Kidney tubule cell (primary cell): ENCODE results near the gene TNC.
A peak's percentile ranks its signal among the peaks of the same experiment; 100 is the strongest.

Experiments
- DNase-seq: peaks from one replicate; pipeline ENCODE4 v3.0.0-alpha.2; 2018; ENCODE audit warnings: low spot score

The TNC gene

DNA sequence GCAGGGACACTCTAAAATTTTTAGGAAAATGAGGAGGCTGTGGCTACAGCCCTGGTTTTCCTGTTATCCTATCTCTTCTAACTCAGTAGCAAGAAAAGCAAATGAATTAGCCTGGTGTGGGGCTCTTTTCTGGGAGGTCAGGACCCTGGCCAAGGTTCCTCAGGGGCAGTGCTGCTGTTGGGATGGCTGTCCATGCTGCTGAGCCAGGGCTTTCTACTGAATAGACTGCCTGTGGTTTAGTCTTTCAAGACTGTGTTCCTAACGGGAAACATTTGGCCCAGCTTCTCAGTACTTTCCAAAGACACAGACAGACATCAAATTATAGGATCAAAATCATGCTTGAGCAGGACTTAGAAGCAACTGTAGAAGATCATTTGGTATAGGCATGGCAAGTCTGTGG lies 18.1 kb downstream of the TNC start:
- DNase-seq = no peak

DNA sequence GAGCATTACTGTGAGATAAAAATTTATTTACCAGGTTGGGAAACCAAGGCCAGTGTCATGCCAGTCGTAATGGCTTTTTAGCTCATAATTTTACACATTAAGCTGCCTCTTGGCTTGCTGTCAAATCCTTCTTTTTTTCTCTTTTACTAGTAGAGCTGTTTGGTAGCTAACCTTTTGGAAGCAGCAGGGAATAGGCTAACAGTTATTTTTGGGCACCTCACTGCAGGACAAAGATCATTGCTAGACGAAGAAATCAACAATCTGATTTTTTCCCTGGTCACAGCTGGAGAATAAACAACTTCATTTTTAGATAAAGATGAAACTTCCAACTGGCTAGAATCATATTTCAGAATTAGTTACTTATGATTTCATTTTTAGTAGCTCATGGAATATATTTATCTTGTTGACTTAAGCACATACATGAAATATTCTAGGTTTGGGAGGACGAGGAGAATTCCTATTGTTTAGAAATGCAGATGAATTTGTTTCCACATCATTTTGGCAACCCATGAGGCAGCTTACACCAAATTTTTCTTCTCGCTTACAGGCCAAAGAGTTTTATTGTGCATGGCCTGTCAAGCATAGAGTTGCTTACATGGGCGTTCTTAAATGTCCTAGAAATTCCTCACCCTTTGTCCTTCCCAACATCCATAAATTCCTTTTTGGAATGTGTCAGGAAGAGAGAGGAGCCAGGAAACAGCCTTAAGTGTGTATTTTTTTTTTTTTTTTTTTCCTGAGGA lies 19.6 kb downstream of the TNC start:
- DNase-seq = peak; percentile 86

DNA sequence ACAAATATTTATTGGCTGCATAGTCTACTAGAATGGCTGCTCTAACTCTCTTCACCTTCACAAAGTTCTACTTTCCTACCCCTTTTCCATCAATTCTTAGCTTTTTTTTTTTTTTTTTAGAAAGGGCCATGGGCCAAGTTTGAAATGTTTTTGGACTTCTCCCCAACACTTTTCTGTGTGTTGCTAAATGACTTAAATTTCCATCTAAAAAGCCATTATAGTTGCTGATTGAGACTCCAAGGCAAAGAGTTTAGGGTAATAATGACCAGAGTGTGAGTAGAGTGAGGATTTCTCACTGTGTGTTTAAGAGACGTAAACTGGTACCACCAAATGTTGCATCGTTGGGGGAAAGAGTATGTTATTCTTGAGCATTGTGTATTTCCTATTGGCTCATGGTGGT lies 24.4 kb downstream of the TNC start:
- DNase-seq = no peak

DNA sequence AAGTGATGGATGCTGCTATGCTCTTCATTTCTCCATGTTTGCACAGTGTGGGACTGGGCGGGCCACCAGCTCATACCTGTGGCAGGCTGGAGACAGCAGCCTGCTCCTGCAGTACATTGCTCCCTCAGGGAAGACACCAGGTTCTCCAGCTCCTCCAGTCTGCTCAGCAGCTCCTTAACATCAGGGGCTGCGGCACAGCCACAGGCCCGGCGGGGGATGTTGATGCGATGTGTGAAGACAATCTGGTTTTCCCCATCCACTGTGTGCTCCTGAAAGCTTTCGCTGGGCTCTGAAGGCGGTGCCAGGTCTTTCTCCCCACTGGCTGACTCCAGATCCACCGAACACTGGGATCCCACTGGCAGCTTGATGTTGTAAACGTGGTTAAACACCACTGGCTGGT lies 27.5 kb downstream of the TNC start:
- DNase-seq = no peak

DNA sequence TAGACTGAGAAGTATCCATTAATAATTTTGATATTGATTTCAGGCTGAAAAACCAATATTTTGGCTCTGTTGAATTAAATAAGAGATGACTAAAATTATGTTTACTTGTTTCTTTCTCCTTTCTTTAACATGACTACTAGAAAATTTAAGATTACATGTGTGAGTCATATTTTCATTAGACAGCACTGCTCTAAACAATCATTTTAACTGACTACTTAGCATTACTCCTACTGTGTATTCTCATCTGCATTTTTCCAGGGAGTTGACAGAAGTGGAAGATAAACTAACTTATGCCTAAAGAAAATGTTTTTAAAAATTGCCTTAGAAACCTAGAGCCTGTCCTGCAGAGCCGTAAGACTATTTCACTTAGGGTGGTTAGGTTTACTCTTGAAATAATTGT lies 29.1 kb downstream of the TNC start:
- DNase-seq = no peak

DNA sequence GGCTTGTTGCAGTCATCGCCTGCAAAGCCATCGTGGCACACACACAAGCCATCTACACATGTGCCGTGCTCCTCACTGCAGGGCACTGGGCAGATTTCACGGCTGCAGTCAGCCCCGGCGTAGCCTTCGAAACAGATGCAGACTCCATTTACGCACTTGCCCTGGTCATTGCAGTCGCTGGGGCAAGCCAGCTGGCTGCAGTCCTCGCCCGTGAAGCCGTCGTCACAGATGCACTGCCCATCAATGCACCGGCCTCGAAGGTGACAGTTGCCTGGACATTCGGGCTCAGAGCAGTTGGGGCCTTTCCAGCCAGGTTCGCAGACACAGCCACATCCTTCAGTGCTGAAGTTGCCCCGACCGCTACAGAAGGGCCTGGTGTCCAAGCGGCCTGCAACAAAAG lies 31.1 kb downstream of the TNC start:
- no peak for DNase-seq

DNA sequence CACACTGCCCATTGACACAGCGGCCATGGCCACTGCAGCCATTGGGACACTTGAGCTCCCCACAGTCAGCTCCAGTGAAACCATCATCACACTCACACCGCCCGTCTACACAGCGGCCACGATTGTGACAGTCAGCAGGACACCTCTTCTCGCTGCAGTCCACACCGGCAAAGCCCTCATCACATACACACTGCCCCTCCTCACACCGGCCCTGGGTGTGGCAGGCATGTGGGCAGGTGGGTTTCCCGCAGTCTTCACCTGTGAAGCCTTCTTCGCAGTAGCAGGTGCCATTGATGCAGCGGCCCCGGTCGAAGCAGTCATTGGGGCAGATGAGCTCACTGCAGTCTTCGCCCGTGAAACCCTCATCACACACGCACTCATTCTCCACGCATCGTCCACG lies 31.5 kb downstream of the TNC start:
- DNase-seq = no peak

DNA sequence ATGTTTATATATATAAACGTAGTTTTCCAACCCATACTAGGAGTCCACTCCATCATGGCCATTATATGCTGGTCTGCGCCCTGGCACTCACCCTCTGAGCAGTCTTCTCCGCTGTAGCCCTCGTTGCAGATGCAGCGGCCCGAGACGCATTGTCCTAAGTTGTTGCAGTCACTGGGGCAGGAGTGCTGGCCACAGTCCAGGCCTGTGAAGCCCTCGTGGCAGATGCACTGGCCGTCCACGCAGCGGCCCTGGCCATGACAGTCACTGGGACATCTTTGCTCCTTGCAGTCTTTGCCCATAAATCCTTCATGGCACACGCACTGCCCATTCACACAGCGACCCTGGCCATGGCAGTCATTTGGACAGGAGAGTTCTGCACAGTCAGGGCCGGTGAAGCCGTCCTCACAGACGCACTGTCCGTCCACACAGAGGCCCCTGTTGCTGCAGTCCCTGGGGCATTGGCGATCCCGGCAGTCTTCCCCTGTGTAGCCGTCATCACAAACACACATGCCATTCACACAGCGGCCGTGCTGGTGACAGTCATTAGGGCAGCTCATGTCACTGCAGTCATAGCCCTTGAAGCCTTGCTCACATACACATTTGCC lies 32.1 kb downstream of the TNC start:
- no peak for DNase-seq

DNA sequence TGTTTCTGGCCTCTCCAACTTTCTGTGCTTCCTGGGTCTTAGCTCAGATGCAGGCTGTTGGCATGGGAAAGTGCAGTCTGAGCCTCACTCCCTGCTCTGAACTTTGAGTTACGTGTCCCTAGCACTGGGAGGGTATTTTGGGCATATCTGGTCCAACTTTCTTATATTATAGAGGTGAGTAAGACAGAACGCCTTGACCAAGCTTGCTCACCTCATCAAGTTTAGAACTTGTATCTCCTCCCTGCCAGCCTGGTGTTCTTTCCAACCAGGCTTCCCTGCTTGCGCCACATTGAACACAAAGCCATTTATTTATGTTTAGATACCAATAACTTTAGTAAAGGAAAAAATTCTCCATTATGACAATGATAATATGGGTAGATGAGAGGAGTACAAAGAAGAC lies 33.2 kb downstream of the TNC start:
- DNase-seq = no peak

DNA sequence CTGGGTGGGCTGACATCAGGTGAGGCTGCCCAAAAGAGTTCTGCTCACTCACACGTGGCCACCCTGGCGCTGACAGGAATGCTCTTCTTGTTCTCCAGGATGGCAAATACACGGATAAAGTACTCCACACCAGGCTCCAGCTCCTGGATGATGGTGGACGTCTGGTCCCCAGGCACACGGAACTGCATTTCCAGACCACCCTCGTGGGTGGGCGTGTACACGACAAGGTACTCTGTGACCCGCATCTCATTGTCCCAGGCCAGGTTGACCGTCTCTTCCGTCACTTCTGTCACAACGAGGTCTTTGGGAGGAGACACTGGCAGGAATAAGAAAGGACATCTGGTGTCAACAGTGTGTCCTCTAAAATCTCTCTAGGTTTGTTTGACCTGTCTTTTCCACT lies 33.8 kb downstream of the TNC start:
- no peak for DNase-seq

DNA sequence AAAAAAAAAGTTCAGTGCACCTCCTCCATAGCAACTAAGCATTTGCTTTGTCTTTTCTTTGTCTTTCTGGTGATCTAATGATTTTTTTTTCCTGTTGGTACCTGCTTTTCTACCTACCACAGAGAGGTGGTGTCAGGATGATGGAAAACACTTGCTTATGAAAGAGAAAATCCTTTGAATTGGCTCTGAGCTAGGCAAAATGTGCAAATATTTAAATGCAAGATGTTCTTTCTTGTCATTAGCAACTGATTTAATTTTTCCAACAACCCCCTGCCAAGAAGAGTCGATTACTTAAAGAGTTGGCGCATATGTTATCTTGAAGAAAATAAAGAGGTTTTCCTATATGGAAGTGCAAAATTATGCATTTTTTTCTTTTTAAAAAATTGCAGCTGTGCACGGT lies 37.7 kb downstream of the TNC start:
- DNase-seq = no peak

DNA sequence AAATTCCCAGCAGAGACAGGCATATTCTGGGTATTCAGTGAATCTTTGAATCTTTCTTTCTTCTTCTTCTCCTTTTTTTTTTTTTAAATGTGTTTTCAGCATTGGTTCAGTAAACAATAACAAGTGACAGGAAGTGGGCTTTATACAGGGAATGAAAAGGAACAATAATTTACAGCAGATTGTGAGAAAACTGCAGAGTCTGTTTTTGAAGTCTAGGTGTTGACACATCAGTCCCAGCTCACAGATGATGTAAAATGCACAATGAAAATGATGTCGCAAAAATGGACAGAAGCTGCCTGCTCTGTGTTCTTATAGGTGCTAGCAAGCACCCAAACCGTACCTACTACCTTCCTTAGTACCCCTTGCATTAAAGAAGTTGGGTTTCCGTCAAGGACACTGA lies 38.8 kb downstream of the TNC start:
- no peak for DNase-seq

DNA sequence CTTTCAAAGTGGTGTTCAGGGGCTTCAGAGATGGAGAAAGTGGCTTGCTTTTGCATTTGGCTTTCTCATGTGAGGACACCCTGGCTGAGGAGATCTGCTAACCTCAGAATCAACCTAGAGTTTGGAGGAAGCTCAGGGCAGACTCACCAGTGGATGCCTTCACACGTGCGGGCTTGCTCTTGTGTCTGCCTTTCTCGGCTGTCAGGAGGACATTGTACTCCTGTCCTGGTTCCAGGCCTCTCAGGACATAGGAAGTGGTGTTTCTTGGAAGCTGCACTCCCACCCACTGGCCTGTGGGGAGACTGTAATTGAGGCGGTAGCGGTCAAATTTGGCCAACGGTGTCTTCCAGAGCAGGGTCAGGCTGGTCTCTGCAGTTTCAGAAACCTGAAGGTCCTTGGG lies 44.5 kb downstream of the TNC start:
- no peak for DNase-seq

DNA sequence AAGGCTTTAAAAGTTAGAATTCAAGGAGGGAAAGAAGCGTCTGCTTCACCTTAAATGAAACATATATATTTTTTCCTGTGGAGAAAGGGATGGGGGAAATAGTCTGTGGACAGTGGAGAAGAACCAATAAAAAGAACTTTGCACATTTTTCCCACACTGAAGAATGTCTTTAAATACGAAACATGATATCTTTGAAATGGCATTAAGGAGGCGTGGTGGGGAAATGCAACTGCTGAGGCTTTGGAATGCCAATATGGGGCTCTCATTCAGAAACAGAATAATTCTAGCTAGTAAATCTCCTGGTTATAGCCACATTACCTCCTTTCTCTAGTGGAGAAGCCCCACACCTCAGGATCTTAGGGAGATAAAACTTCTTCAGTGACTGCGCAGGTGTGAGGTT lies 46.8 kb downstream of the TNC start:
- no peak for DNase-seq

DNA sequence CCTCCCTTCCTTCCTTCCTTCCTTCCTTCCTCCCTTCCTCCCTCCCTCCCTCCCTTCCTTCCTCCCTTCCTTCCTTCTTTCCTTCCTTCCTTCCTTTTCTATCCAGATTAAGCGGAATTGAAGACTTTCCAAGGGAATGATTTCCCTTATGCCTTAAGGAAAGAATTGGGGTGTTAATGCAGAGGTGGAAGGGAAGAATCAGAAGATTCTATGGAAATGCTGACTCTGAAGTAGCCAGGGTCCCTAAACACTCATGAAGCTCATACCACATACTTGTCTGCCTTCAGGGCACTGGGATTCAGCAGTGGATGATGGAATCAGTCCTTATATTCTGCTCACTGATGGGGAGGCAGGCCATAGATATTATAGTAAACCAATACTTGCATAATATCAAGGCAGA lies 48.2 kb downstream of the TNC start:
- no peak for DNase-seq

DNA sequence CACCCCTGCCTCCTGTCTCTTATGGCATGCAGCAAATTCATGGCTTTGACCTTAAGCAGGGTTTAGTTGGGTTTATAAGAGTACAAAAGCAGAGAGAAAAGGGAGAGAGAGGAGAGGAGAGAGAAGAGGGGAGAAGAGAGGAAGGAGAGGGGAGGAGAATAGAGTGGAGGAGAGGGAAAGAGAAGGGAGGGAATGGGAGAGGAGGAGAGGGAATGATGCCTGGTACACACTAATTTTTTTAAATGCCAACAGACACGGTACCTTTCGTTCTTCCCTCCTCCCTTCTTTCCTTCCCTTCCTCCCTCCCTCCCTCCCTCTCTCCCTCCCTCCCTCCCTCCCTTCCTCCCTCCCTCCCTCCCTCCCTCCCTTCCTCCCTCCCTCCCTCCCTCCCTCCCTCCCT lies 48.7 kb downstream of the TNC start:
- DNase-seq = no peak

DNA sequence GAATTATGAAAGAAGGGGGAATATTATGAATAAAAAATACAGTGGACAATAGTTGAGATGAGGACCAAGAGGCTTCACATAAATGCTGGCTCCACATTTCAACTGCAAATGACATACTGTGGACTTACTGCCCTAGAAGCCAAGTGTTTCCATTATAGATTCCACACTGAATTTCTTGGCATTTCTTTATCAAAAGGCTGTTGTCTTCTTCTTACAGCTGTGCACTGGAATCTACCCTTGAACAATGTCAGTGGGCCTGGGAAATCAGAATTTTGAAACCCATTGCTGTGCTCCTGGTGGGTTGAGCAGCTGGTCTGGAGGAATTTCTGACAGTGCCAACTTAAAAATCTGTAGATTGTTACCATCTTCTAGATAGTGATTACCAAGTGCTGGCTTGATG lies 49.9 kb downstream of the TNC start:
- no peak for DNase-seq

DNA sequence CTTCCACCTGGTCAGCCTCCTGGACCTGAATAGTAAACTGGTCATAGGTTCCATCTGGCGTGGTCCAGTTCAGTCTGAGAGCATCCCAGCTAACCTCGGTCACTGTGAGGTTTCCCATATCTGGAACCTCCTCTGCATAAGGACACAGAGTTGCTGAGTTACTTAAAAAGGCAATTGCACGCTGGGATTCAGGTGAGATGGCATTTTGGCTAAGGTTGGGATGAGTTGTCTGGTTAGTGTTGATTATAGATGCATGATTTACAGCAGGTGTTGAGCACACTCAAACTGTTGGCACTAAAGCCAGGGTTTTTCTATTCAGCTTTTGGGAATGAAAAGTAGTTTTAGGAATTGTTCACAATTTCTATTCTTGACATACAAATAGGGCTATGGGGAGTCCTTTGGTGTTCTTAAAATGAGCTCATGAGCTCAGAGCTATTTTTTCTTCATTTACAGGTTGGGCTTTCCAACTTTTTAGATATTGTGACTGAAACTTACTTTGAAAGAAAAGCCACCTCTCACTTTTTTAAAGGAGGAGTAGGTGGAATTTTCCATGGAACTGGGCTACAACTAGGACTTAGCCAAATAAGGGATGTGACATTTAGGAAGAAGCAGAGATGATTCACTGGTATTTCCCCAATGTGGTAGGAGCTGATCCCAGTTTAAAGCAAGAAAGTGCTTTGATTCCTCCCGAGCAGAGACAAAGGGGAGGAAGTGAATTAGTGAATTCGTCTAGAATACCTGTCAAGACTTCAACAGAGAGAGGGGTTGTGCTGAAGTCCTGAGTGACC lies 54.7 kb downstream of the TNC start:
- peak; percentile 51 for DNase-seq

DNA sequence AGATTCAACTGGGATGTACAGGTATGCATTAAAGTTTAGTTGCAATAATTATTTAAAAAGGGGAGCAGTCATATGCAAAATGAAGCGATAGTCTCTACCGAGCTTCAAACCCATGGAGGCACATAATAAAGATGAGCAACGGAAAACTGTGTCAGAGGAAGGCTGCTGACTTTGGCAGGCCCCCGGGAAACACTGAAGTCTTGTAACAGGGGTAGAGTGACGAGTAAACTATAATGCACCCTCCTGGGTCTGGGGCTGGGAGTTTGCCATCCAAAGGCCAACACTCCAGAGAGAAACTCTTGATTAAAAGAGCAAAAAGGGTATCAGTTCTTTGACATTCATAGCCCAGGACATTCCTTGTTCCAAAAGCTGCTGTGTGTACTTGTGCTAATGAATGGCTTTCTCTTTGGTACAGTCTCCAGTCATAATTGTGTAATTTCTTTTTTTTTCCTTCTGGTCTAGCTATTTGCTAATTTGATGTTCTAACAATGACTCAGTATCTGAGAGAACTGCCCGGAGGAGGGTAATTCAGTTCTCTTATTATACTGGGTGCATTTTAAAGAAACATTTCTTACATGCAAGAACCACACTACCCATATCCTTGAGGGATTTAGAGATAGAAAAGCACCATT lies 59.2 kb downstream of the TNC start:
- peak; percentile 47 for DNase-seq

DNA sequence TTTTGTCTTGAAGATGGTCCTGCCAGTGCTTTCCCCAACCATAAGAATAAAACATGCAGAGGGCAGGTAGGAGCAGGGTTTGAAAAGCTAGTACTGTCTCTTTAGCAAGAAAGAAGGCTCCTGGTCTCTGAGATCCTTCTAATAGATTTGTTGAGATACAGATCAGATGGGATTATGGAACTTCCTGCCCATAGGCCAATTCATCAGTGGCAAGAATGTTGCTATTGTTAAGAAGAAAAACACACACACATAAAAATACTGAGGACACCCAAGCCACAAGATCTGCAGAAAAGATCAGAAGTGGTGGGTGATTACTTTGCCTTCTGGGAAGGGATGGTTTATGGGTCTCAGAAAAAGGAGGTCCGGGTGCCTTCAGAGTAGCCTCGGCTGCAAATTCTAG lies 59.8 kb downstream of the TNC start:
- no peak for DNase-seq

DNA sequence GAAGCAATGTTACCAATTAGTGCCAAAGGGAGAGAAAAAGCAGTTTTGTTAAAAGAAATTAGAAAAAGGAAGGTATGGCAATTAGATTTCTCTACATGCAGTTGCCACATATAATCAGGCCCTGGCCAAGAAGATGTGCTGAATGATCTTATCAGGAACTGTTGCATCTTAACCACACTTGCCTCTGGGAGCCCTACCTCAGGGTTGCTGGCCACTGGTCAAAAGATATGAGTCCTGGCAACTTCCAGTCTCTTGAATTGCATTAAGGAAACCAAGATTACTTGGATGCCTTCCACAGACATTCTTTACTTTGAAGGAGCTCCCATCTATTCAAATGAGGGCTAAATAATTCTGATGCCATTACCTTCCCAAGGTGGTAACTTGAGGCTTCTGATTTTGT lies 60.4 kb downstream of the TNC start:
- no peak for DNase-seq

DNA sequence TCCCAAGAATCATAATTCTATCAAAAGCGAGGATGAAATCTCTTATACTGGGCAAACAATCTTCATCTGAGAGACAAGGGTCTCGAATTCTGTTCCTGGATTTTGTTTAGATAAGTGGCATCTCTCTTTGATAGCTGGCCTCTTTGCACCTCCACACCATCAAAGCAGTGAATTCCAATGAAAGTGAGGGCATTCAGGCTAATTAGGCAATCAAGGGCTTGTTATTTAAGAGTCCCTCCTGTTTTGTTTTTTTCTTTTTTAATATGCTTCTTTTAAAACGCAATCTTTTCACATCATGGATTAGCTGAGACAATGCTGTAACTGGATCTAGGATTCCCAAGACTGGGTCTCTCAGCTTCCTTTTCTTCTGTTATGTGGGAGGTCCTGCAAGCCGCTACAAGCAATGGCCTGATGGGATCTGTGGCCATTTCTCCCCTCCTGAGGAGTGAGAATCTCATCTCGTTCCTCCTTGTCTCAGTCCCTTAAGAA lies 67.9 kb downstream of the TNC start:
- no peak for DNase-seq

DNA sequence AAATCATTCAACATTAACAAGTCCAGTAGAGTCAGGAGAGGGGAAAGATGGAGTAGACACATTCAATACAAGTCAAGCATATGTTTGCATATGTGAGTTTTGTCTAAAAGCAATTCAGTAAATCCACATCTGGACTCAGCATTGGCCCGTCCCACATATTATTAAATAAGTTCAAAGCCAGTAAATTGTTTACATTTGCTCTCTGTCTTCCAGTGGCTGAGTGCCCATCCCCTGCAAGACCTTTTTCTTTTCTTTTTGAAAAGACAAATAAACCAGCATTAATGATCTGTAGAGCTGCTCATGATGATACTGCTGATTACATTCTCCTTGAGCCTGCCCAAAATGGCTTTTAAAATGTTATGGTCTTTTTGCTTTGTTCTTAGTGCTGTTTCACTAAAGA lies 71.1 kb downstream of the TNC start:
- DNase-seq = no peak
